ENCODE results near the gene ZNRF4.

- TF ChIP-seq CTCF (IDR thresholded peaks at IDR 0.05; ENCODE audit: low read depth, low read length) = no peak
- TF ChIP-seq EZH2phosphoT487 (IDR thresholded peaks at IDR 0.05; ENCODE audit: low read depth) = no peak
Measured at GRCh38 chr19:5478241-5478924, 23.2 kb downstream of the ZNRF4 start.

All from OCI-LY3 (cell line).